ENCODE measurements around the gene UGT1A7.
A peak's percentile ranks its signal among the peaks of the same experiment; 100 is the strongest.
"Not testable (repeated sequence)": the region's sequence is repeated elsewhere in the genome, so short reads cannot be mapped to it uniquely, and the experiment has no call there.

The UGT1A7 gene

DNA sequence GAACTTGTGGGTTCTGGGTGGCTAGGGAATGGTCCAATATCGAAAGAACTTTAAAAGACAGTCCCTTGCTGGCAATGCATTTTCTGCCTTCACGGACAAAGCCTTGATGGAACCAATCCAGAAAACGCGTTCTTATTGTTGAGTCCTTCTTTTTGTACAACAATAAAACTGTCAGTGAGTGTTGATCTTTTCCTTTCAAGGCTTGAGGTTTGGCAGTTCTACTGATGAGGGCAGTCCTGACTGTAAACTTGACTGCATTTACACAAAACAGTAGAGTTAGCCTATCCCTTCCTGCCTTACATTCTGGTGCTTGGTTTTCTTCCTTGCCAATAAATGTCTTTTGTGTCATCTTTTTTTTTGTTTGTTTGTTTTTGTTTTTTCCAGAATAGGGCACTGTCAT is 2.5 kb upstream of the UGT1A7 start:
- Histone ChIP-seq H3K27ac (no peak overlapping the region), H3K4me3 (no peak overlapping the region)

DNA sequence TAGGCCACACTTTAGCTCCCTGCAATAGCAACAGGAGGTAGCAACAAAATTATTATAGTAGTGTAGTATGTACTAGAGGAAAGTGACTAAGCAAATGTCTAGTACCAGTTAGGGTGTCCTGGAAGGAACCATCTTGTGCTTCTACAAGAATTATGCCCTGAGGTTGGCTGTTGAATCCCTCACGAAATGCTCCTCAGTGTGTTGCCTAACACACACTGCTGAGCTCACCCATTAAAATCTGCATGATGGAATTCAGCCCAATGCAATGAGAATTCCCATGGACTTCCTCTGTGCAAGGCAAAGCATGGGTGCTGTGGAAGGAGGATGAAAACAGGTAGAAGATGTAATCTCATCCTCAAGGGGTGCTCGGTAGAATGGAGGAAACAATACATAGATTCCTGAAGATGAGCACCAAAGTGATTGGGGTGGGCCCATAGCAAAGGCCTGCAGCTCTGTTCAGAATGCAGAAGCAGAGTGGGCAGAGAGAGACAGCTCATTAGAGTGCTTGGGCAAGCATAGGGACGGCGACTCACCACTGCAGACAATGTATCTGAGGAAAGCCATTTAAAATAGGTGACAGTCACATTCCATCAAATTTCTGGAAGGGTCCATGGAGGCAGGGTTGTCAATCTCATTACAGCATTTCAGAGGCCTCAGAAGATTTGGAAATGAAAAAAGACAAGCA is 1.2 kb upstream of the UGT1A7 start:
- H3K27ac ChIP-seq: no peak overlapping the region
- H3K4me3 ChIP-seq: no peak overlapping the region

DNA sequence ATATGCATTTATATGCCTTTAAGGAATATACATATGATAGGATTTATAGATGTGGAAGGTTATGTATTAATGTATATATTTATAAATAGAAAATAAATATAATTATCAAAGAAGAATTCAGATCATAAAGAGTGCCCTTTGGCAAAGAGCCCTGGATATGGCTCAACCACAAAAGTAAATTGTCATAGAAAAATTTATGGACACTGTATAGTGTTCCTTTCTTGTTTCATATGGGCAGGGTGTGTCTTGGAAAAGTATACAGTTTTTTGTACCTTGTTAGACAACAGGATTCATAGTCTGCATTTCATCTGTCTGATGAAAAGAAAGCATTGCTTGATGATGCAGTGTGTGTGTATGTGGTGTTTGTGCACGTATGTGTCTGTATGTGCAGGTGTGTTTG is 2.9 kb downstream of the UGT1A7 start:
- H3K4me3 ChIP-seq: no peak overlapping the region
- no peak overlapping the region for H3K27ac ChIP-seq

DNA sequence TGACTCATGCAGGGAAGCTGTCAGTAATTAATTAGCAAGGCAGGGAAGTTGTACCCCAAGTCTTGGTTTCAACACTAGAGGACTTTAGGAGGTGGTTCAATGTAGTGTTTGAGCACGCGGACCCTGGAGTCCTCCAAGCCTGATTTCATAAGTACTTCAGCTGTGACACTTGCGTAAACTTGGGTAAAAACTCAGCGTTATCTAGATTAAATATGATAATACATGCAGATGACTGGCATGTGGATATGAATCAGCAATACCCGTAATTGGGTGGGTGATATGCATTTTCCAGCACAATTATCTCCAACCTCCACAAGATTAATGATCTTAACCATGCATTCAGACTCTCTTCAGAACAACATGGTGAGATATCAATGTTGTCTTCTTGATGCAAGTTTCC is 5.2 kb downstream of the UGT1A7 start:
- no peak overlapping the region for H3K4me3 ChIP-seq
- H3K27ac ChIP-seq: no peak overlapping the region

DNA sequence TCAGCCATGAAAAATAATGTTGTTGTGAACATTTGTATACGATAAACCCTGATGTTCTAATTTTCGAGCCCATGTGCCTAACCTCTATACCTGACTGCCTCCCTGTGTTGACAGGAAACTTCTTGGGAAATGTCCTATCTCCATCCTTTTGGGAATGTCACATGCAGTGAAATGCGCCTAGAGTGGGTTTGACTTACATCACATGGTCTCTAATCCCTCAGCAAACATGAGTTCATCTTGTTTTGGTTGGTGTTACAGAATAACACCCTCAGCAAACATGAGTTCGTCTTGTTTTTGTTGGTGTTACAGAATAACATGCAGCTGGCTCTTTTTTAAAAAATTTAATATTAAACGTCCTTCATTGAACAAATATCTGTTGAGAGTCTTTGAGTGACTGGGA is 6.6 kb downstream of the UGT1A7 start:
- H3K27ac ChIP-seq: no peak overlapping the region
- no peak overlapping the region for H3K4me3 ChIP-seq

DNA sequence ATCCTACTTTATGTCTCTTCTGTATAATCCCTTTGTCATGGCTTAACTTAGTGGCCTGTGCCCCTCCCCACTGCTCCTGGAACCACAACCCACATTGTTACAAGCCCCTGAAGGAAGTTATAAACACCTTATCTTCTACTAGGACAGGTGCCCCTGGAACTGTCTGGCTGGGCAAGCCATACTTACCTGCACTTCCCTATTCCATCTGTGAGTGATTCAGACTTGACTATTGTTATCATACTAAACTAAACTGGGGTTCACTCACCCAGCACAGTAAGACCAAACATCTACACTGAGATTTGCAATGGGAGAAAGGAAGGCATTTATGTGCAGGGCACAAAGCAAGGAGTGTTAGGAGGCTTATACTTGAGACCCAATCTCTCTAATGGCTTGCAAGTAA is 7.3 kb downstream of the UGT1A7 start:
- Histone ChIP-seq H3K27ac (no peak overlapping the region), H3K4me3 (no peak overlapping the region)

DNA sequence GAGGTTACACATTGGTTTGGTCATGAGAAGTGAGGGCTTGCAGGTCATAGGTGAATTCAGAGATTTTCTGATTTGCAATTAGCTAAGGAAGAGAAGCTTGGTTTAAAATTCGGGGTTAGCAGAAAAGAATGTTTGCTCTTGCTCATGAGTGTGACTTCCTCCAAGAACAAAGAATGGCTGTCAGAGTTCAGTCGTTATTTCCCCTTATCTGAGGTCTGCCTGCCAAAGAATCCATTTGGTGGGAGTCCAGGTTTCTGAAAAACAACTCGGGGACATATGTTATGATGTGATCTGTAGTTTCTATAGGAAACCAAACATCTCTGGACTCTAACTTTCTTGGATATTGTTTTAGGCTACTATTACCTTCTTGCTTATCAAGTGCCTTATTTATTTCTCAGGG is 7.8 kb downstream of the UGT1A7 start:
- no peak overlapping the region for H3K27ac ChIP-seq
- H3K4me3 ChIP-seq: no peak overlapping the region

DNA sequence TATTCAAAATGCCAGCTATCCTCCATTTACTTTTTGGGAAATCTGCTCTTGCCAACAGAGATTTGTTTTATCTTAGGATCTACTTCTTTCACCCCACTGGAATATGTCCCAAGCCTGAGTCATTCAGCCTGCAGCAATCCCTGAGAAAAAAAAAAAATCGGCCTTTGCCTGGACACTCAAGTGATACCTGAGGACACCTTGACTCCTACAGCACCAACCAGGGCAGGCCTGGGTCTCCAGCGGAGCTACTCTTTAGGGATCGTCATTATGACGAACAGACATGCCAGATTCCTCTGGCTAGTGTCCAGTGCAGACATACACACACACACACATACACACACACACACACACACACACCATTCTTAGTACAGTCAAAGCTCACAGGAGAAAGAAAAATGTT is 8.7 kb downstream of the UGT1A7 start:
- H3K27ac ChIP-seq: peak overlapping the region in 1 of 21 experiments; percentile 42
- H3K4me3 ChIP-seq: no peak overlapping the region

DNA sequence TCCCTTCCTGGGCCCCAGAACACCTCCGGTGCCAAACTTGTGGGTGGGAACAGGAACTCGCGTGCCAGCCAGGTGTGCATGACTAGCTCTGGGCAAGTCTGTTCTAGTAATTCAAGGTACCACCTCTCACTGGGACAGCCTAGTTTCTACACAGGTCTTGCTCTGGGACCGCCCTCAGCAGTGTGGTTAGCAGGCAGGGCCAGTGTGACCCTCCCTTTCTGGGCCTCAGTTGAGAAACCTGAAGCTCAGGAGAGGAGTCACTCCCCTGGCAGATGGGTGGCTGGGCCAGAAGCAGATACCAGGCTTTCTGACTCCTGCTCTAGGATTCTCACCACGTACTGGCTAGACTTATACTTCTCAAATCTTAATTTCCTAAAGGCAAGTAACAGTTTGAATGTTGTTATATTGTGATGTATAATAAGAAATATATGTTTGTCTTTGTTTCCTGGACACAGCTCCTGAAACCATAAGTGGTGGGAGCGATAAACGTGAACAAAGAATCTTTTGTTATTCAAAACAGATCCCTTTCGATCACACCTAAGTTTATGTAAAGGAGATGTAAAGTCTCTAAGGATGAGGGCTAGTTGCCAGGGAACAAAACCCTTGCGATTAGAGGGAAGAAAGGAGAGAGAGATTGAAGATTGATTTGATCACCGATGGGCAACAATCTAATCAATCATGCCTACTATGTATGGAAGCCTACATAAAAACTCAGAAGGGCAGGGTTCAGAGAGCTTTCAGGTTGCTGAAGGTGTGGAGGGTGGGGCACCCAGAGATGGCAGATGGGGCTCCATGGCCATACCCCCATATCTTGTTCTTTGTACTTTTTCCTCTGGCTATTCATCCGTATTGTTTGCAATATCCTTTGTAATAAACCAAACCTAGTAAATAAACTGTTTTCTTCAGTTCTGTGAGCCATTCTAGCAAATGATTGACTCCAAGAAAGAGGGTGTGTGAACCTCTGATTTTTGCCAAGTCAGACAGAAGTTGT is 10.0 kb downstream of the UGT1A7 start:
- H3K27ac ChIP-seq: peak overlapping the region in 14 of 21 experiments; percentile 8 to 81 (median 56)

DNA sequence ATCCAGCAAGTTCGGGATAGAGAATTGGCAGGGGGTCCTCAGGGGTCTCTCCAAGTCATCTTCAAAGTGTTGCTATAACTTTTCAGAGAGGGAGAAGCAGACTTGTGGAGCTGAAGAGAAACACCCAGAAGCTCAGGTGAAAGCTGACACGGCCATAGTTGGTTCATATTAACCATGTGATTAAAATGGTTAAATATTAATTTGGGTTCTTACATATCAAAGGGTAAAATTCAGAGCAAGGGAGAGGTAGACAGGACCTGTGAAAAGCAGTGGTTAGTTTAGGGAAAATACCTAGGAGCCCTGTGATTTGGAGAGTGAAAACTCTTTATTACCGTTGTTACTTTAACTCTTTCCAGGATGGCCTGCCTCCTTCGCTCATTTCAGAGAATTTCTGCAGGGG is 10.9 kb downstream of the UGT1A7 start, which contains the start of gene UGT1A6:
Gene UGT1A6 (plus strand): TSS at position 243 of the 400 bp plus-strand sequence. CDS start 115 bp downstream, at position 358.
- H3K27ac ChIP-seq: peak within 1 kb of the TSS in 14 of 21 experiments; percentile 8 to 81 (median 56)
- peak within 1 kb of the TSS in 4 of 7 experiments; percentile 6 to 34 (median 17) for H3K4me3 ChIP-seq

More for the DNA sequence above, 10.0 kb downstream of the UGT1A7 start:
- H3K4me3 ChIP-seq: peak overlapping the region in 4 of 7 experiments; percentile 6 to 34 (median 17)

DNA sequence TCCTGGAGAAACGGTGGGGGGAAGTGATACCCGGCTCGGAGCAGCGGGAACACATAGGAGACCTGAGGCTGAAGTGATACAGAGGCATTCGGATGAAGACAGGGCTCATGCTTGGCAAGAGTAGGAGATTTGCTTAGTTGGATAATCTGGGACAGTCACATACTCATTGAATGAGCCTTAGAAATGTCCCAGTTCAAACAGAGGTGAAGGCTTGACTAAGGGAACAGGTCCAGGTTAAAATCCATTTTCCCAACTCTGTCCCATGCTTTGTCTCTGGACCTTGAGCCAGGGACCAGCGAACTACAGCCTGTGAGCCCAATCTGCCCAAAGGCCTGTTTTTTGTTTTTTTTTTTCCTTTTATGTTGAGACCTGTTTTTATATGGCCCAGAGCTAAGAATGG is 12.3 kb downstream of the UGT1A7 start:
- H3K27ac ChIP-seq: peak overlapping the region in 1 of 21 experiments; percentile 6

DNA sequence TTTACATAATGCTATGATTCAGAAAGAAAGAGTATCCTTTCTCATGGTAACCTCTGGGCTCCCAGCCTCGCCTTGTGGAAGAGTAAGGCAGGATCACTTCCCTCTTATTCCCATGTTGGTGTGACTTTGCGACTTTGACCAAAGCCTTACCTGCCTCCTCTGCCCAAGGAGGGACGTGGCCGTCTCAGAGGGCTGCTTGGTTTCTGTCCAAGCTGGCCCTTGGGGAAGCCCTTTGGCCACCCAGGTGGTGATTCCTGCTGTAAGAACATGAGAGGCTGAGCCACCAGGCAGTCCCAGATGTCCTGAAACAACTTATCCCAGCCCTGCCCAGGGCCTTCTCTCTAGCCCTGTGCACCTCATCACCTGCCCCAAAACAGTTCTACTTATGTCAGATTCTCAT is 17.0 kb downstream of the UGT1A7 start:
- H3K4me3 ChIP-seq: no peak overlapping the region
- H3K27ac ChIP-seq: peak overlapping the region in 1 of 21 experiments; percentile 58

More for the DNA sequence above, 12.3 kb downstream of the UGT1A7 start:
- no peak overlapping the region for H3K4me3 ChIP-seq

DNA sequence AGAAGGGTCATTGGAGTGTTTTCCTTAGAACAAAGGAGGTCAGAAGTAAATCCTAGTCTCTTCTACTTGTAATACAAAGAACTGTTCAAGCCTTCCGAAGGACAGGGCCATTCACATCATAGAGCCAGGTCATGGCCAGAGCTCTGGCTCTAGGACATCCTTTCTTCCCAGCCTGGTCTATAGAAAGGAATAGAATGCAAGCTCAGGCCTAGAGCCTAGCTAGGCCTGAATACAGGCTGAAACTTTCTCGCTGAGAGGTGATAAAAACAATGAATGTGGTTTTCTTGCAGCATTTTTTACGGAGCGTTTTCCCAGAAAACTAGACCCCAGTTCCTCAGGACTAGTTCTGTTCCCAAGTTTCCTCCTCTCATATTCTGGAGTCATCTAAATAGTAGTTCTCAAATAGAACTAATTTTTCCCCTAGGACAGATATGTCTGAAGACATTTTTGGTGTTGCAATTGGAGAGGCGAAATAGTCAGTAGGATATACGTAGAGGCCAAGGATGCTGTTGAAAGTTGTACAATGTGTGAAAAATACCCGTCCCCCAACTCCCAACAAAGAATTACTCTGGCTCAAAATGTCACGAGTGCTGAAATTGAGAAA is 17.8 kb downstream of the UGT1A7 start:
- peak overlapping the region in 6 of 21 experiments; percentile 10 to 59 (median 48) for H3K27ac ChIP-seq

DNA sequence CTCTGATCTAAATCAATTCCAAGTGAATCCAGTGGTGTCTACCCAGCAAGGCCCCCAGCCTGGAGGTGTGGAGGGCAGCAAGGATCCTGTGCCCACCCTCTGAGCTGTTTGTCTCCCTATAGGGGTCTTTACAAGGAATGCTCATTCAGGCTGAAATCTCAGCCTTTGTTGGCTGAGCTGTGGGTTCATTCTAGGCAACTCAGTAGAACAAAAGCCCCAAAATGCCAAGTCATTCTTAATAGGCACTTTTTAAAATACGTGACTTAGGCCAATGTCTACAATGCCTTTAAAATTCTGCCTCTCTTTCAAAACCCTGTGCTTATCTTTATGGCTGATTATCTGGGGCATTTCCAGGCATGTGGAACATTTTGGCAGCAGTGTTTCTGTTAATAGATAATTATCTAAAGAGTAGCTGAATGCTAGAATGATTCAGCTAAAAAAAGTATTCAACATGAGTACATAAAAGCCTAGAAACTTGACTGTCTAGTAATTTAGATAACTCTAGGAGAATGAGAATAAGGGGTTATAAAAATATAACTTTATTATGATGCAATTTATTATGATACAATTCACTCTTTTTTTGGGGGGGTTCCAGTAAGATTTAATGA is 18.4 kb downstream of the UGT1A7 start:
- Histone ChIP-seq H3K4me3 (no peak overlapping the region), H3K27ac (peak overlapping the region in 6 of 21 experiments; percentile 10 to 59 (median 48))

More for the DNA sequence above, 17.8 kb downstream of the UGT1A7 start:
- no peak overlapping the region for H3K4me3 ChIP-seq

DNA sequence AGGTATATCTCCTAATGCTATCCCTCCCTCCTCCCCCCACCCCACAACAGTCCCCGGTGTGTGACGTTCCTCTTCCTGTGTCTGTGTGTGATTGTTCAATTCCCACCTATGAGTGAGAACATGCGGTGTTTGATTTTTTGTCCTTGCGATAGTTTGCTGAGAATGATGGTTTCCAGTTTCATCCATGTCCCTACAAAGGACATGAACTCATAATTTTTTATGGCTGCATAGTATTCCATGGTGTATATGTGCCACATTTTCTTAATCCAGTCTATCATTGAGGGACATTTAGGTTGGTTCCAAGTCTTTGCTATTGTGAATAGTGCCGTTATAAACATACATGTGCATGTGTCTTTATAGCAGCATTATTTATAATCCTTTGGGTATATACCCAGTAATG is 19.1 kb downstream of the UGT1A7 start:
- not testable (repeated sequence) for H3K4me3 ChIP-seq, H3K27ac ChIP-seq

DNA sequence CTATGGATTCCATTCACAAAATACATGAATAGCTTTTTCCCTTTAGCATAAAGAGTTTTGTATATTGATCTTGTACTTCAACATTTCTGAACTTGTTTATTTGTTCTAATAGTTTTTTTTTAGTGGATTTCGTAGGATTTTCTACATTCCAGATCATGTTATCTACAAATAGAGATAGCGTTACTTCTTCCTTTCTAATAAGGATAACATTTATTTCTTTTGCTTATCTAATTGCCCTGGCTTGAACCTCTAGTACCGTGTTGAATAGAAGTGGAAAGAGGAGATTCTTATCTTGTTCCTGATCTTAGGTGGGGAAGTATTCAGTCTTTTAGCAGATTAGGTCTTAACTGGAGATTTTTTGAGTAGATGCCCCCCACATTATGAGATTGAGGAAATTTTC is 20.5 kb downstream of the UGT1A7 start:
- H3K27ac ChIP-seq: no peak overlapping the region

DNA sequence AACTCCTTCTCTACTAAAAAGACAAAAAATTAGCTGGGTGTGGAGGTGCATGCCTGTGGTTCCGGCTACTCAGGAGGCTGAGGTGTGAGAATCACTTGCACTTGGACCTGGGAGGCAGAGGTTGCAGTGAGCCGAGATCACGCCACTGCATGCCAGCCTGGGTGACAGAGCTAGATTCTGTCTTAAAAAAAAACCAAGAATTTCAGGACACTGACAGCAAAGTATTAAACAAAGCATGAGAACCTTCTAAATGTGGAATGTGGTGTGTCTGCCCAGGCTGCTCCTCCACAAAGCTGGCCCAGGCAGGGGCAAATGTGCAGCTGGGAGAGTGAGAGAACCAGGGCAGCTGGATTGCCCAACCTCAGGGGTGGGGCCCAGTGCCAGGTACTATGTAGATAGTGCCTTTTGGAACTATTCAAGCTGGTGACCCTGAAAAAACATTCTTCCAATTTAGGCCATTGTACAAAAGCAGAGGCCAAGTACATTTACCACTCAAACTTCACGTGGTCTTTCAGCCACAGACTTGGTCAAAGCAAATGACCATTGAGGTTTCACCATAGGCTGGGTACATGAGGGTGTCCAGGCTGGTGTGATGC is 24.3 kb downstream of the UGT1A7 start:
- peak overlapping the region in 7 of 21 experiments; percentile 14 to 62 (median 46) for H3K27ac ChIP-seq
- no peak overlapping the region for H3K4me3 ChIP-seq

More for the DNA sequence above, 20.5 kb downstream of the UGT1A7 start:
- H3K4me3 ChIP-seq: no peak overlapping the region

DNA sequence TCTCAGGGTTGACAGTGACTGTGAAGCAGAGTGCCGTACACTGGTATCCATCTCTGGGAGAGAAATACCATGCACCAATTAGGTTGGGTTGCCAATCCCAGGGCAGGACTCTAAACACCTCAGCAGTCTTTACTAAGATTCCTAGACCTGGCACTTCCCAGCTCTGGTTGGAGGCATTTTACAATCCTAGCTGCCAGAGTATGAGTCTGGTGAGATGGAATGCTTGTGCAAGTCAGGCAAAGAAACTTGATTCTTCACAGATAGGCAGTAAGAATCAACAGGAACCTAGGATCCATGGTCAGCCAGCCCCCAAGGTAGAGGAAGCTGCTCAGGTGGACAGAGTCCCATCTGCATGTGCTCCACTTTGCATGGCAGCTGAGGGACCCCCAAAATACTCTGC is 25.0 kb downstream of the UGT1A7 start:
- H3K4me3 ChIP-seq: no peak overlapping the region

More for the DNA sequence above, 25.0 kb downstream of the UGT1A7 start:
- peak overlapping the region in 2 of 21 experiments; percentile 46 to 62 for H3K27ac ChIP-seq
